GM15510 (cell line): Measurements from ENCODE around the gene PRR35.

ENCODE experiments used
- POLR2A ChIP-seq: IDR thresholded peaks from 3 replicates; pipeline ENCODE4 v1.6.1; 2011; ENCODE audit warnings: borderline replicate concordance; ENCODE audit not compliant: insufficient read length; ENCODE audit errors: extremely low read depth

Gene PRR35

GRCh38 chr16:553601-554296, 6.4 kb upstream of the PRR35 start:
- TF ChIP-seq POLR2A, result no peak

GRCh38 chr16:554297-554621, 5.9 kb upstream of the PRR35 start:
- TF ChIP-seq POLR2A, result no peak

- TF ChIP-seq POLR2A, result no peak
These were observed 5.4 kb upstream of the PRR35 start for GRCh38 chr16:554640-555365.

DNA sequence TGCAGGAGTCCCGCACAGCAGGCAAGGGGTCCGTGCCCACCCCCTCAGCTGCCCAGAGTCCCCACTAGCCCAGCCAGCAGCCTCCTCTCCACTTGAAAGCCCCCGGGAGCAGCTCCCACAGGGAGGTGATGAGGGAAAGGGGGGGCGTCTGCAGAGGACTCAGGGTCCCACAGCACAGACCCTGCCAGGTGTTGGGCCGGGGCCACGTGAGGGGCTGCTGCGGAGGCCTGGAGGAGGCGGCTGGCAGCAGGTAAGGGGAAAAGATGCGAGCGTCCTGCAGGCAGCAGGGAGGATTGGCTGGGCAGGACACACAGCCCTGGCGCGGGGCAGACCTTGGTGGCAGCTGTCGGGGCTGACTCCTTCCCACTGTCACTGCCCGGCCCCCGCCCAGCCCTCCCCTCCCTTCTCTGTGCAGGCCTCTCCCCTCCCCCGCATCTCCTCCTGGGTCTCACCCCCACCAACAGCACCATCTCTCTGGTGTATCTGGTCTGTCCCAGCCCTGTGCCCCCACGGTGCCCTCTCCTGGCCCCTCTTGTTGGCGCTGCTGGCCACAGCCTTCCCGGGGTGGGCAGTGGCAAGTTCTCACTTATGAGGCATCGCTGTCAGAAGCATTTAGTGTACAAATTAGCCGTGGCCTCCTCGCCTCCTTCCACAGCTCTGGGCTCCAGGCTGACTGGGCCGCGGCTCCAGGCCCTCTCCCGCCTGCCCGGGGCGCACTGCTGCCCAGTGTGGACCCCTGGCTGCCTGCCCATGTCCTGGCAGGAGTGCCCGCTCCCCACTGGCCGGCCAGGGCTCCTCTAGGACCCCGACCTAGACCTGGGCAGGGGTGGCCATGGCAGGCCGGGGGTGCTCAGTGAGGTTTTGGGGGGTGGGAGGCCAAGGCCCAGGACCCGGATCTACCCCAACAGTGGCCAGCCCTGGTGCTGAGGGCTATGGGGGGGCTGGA, 4.4 kb upstream of the PRR35 start:
- TF ChIP-seq POLR2A, result no peak

DNA sequence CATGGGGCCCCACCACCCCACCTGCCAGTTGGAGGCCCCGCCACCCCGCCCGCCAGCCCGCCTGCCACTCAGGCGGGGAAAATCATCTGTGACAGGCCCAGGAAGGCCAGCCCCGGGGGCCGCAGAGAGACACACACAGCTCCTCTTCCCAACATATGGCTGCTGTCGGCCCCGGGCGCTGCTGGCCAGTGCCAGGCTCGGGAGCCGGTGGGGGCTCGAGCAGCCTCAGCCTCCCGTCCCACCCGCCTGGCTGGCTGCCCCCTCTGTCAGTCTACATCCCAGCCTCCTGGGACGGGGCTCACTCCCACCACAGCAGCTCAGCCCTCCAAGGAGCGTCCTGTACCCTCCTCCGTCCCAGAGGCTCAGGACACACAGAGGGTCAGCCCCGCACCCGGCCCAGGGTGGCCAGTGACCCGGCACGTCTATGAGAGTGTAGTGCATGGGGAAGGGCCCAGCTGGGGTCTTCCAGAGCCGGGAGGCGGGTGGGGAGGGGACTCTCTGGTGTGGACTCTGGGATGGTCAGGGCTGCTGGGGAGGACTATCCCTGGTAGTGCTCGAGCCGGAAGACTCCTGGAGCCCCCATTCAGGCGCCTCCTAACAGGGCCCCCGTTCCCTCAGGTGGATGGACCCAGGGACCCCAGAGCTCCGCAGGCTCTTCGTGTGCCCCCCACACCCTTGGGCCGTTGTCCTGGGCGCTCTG, 3.6 kb upstream of the PRR35 start:
- no peak for TF ChIP-seq POLR2A

DNA sequence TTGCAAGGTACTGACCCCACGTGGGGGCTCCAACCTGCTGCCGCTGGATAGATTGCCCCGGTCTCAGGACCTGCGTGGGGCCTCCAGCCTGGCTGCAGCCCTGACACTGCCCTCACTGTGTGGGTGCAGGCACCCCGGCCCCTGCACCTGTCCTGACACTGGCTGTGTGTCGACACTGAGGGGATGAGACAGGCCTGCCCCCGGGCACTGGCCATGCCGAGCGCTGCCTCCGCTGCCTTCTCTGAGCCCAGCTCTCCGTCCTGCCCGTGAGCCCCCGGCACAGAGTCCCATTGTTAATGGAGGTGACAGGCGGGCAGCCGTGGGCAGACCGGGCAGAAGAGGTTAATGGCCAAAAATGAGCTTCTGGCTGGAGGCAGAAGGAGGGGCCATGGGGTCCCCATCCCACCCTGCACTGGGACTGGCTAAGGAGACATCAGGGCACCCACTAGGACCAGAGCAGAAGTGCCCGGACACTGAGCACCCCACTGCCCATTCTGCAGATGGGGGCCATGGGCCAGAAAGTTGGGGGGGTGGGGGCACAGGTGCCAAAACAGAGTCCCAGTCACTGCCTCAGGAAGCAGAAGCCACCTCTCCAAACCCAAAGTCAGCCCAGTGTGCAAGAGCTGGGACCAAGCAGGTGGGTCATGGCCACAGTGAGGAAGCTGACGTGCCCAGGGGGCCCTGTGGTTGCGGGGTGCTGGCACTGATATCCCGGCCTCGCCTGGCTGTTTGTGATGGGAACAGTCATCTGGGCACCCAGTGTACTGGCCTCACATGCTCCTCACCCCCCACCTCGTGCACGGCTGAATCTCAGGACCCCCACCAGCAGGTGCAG, 2.5 kb upstream of the PRR35 start:
- no peak for TF ChIP-seq POLR2A

DNA sequence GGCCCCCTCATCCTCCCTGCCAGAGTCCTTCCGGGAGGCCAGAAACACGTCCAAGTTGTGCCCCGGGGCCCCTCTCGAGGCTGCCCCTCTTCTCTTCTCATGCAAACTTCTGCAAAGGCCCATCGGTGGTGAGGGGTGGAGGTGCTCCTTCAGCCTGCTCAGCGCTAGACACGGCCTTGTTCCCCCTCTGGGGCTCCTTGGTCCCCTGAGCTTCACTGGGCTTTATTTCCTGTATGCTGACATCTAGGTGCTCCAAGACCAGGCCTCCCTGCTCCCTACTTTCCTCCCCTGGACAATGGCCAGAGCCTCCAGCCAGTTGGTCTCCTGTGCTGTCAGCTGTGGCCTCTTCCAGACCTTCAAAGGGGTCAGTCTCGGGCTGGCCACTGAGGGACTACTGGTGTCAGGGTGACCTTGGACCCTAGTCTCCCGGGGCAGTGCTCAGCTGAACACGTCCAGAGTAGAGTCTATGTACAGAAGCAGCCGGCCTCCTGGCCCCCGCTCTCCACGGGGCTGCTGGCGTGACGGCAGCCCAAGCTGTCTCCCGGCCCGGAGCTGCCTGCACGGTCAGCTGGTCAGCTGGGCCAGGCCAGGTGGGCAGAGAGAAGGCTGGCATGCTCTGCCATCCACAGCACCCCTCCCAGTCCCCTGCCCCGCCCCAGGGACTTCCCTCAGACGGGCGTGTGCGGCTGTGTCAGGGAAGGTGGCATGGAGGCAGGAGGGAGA, 1.7 kb upstream of the PRR35 start:
- TF ChIP-seq POLR2A, result no peak

- no peak for TF ChIP-seq POLR2A
These were observed 1.2 kb upstream of the PRR35 start for GRCh38 chr16:559021-559380.

DNA sequence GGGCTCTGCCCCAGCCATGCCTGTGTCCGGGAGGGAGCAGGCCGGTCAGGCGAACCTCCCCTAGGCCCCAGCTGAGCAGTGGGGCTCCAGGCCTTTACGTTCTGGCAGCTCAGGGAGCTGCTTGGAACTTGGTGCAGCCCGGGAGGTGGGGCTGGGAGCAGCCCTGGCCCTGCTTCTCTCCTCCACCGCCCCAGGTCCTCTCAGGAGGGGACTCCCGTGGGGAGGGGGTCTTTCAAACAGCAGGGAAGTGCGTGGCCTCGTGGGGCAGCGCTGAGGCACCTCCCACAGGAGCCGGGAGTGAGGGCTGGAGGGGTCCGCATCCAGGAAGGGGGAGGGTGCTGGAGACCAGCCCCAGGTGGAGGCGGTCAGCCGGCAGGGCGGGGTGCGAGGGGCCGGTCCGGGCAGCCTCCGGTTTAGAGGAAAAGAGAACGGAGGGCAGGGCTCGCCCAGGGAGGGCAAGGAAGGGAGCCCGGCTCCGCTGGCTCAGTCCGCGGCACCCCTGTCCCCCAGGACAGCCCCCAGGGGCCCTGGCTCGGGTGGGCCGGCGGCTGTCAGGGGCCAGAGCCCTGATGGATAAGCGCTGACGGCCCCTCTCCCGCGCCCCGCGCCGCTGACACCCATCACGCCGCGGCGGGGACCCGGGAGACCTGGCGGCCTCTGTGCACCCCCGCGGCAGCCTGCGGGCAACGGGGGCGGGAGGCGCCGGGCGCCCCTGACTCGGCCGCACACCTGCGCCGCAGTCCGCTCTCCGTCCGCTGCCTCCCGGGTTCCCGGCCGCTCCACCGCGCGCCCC, 587 bp upstream of the PRR35 start:
- TF ChIP-seq POLR2A, result no peak

DNA sequence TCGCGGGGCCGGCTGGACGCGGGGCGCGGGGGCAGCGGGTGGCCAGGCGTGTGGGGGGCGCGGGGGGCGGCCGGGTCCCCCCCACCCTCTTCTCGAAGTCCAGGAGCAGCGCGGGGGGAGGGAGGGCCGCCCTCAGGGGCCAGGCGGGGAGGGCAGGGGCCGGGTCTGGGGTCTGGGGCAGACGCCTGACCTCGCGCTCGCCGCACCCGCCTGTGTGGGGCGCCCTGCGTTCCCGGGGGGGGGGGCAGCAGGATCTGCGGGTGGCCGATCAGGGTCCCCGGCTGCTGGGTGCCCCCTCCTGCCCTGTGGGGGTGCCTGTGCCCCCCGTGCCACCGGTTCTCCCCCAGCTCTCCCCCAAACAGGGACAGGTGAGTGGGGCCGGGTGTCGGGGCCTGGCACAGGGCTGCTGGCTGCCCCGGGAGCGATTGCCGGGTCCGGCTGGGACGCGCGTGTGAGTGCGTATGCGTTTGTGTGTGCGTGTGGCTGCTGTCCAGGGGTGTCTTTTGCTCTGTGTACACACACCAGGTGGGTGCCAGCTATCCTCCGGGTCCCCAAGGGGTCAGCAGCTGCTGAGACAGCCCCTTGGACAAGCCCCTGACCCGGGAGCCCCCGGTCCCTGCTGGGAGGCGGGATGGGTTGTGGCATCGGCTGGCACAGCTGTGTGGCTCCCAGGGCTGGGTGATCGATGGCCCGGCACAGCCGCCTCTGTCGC, 663 bp downstream of the PRR35 start:
- TF ChIP-seq POLR2A, result no peak

DNA sequence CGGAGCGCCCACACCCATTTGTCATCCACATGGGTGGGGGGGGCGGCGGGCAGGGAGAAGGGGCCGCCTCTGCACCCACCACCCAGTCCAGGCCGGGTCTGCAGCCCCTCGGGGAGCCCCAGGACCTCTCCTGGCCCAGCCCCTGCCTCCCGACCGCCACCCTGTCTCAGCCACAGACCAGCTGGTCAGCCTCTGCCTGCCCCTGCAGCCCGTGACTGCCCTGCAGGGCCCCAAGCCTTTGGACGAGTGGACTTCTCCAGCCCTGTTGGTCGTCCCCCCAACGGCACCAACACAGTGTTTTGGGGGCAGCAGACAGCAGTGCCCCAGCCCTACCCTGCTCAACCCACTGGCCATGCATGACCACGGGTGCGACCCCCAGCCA, 1.2 kb downstream of the PRR35 start:
- TF ChIP-seq POLR2A, result no peak
